K562 (cell line): ENCODE data around the gene RNASE4. TPM values are rescaled to one million over a fixed set of nuclear protein-coding genes. Genes with fewer than 3 reads are reported as not detected.

ENCODE experiments used
- BDP1 ChIP-seq: IDR thresholded peaks from 3 replicates; pipeline ENCODE4 v1.6.1; 2011; ENCODE audit not compliant: insufficient read length, insufficient read depth
- DPF2 ChIP-seq: fragments of 450-650 bp; IDR thresholded peaks from 2 replicates; pipeline ENCODE4 v1.6.1; 2016
- ETV1 ChIP-seq: fragments of 450-650 bp; conservative IDR thresholded peaks from 2 replicates; pipeline ENCODE4 v1.6.1; 2016; ENCODE audit warnings: missing genetic modification characterization, control low read depth, low read depth, missing compliant biosample characterization
- ETV5 ChIP-seq: sonication (generic); formaldehyde crosslinking; IDR thresholded peaks from 2 replicates; pipeline ENCODE4 v1.4.0; 2020; ENCODE audit warnings: low read depth, mild to moderate bottlenecking, missing genetic modification reagents
- HDAC3 ChIP-seq: fragments of 450-650 bp; IDR thresholded peaks from 2 replicates; pipeline ENCODE4 v1.6.1; 2018; ENCODE audit warnings: borderline replicate concordance, mild to moderate bottlenecking, moderate library complexity; ENCODE audit not compliant: partially characterized antibody
- KDM2B ChIP-seq: fragments of 250-450 bp; sonication (Bioruptor Pico); IDR thresholded peaks from 2 replicates; pipeline ENCODE4 v1.8.0; 2021; ENCODE audit warnings: mild to moderate bottlenecking, moderate library complexity
- MAFG ChIP-seq: fragments of 450-650 bp; conservative IDR thresholded peaks from 2 replicates; pipeline ENCODE4 v1.6.1; 2016; ENCODE audit warnings: missing genetic modification characterization, missing compliant biosample characterization
- MYNN ChIP-seq, 2 experiments: sonication (generic); formaldehyde crosslinking in 1 of 2; IDR thresholded peaks; 2 replicates each; pipeline versions ENCODE4 v1.5.0 to v1.6.1; 2016 to 2020; ENCODE audit warnings: antibody characterized with exemption in 1 of 2, missing genetic modification reagents in 1 of 2
- RBM17 ChIP-seq: fragments of 200-400 bp; formaldehyde crosslinking; IDR thresholded peaks from 2 replicates; pipeline ENCODE4 v1.6.1; 2017; ENCODE audit warnings: low read depth, mild to moderate bottlenecking, low read length, borderline replicate concordance
- RCOR1 ChIP-seq, 2 experiments: IDR thresholded peaks; 2 replicates each; pipeline ENCODE4 v1.6.1; 2012; ENCODE audit warnings: low read depth in 2 of 2, low read length in 2 of 2, borderline replicate concordance in 1 of 2, improper control_type of control experiment in 1 of 2
- SAP30 ChIP-seq: fragments of 200-600 bp; sonication (generic); IDR thresholded peaks from 2 replicates; pipeline ENCODE4 v1.6.1; 2012; ENCODE audit warnings: borderline replicate concordance, low read depth, mild to moderate bottlenecking, moderate library complexity, low read length, control low read depth, inconsistent platforms; ENCODE audit not compliant: insufficient read depth, poor library complexity, severe bottlenecking
- SOX6 ChIP-seq: fragments of 450-650 bp; IDR thresholded peaks from 2 replicates; pipeline ENCODE4 v1.6.1; 2014; ENCODE audit warnings: mild to moderate bottlenecking
- TAL1 ChIP-seq: fragments of 450-650 bp; IDR thresholded peaks from 2 replicates; pipeline ENCODE4 v1.6.1; 2016; ENCODE audit warnings: mild to moderate bottlenecking
- TBL1XR1 ChIP-seq, 2 experiments: IDR thresholded peaks; 2 replicates each; pipeline ENCODE4 v1.6.1; 2012; ENCODE audit warnings: improper control_type of control experiment in 2 of 2, low read length in 2 of 2, mild to moderate bottlenecking in 1 of 2
- TOE1 ChIP-seq, 2 experiments: fragments of 450-650 bp in 1 of 2; sonication (generic) in 1 of 2; formaldehyde crosslinking in 1 of 2; IDR thresholded peaks; 2 replicates each; pipeline versions ENCODE4 v1.7.1 to v1.8.0; 2016 to 2022; ENCODE audit warnings: borderline replicate concordance in 2 of 2, mild to moderate bottlenecking in 2 of 2, antibody characterized with exemption in 1 of 2, inconsistent platforms in 1 of 2, low read depth in 1 of 2, missing genetic modification reagents in 1 of 2, moderate library complexity in 1 of 2
- XRCC3 ChIP-seq: fragments of 450-650 bp; IDR thresholded peaks from 2 replicates; pipeline ENCODE4 v1.6.1; 2017; ENCODE audit warnings: mild to moderate bottlenecking, moderate library complexity
- ZBTB1 ChIP-seq: sonication (generic); formaldehyde crosslinking; IDR thresholded peaks from 2 replicates; pipeline ENCODE4 v1.8.1; 2023; ENCODE audit warnings: missing genetic modification reagents, low read depth, mild to moderate bottlenecking, borderline replicate concordance
- ZNF23 ChIP-seq: fragments of 250-450 bp; sonication (Bioruptor Pico); IDR thresholded peaks from 2 replicates; pipeline ENCODE4 v1.4.0; 2020; ENCODE audit warnings: mild to moderate bottlenecking
- ZNF253 ChIP-seq: fragments of 250-450 bp; sonication (Bioruptor Pico); conservative IDR thresholded peaks from 2 replicates; pipeline ENCODE4 v1.6.1; 2021; ENCODE audit warnings: mild to moderate bottlenecking
- ZNF263 ChIP-seq: sonication (generic); formaldehyde crosslinking; IDR thresholded peaks from 2 replicates; pipeline ENCODE4 v1.8.0; 2022; ENCODE audit warnings: mild to moderate bottlenecking, missing genetic modification reagents, borderline replicate concordance
- ZSCAN29 ChIP-seq: fragments of 450-650 bp; IDR thresholded peaks from 2 replicates; pipeline ENCODE4 v1.6.1; 2017
- polyA plus RNA-seq, 8 experiments: library from polyadenylated mRNA; depleted of rRNA in 4 of 8; stranded (reverse) in 5 of 8; unstranded in 3 of 8; fragments of >200 nt; fragmentation: Nextera tagmentation in 2 of 8; fragmentation: Illumina TruSeq in 1 of 8; extraction: Ambion mirVana in 2 of 8; extraction: Trizol in 1 of 8; gene quantifications; 2 replicates each; pipeline versions ENCODE4 v1.2.1 to v1.2.3, GENCODE V29; 2011 to 2014; ENCODE audit warnings: inconsistent platforms in 1 of 8, missing spikeins in 1 of 8
- total RNA-seq, 7 experiments: library from RNA; depleted of rRNA in 6 of 7; stranded (reverse); fragments of >200 nt in 6 of 7; fragmentation: Illumina TruSeq in 2 of 7; extraction: Trizol in 2 of 7; gene quantifications; 2 replicates each; pipeline versions ENCODE4 v1.2.1 to v1.2.3, GENCODE V29; 2011 to 2021; ENCODE audit warnings: low replicate concordance in 1 of 7
- TF ChIP-seq, protein P1 (sequence below): fragments of 450-650 bp; IDR thresholded peaks from 2 replicates; pipeline ENCODE4 v1.6.1; 2017; ENCODE audit warnings: antibody characterized with exemption
- TF ChIP-seq, protein P2 (sequence below), 2 experiments: IDR thresholded peaks; 2 replicates each; pipeline ENCODE4 v1.6.1; 2011; ENCODE audit warnings: borderline replicate concordance in 1 of 2, control low read depth in 1 of 2, low read depth in 1 of 2, low read length in 1 of 2, mild to moderate bottlenecking in 1 of 2, mixed read lengths in 1 of 2, moderate library complexity in 1 of 2; ENCODE audit not compliant: insufficient read depth in 1 of 2, insufficient read length in 1 of 2, poor library complexity in 1 of 2, severe bottlenecking in 1 of 2; ENCODE audit errors: extremely low read depth in 1 of 2
- TF ChIP-seq, protein P3 (sequence below): fragments of 450-650 bp; IDR thresholded peaks from 2 replicates; pipeline ENCODE4 v1.6.1; 2016; ENCODE audit warnings: low read depth, mild to moderate bottlenecking, moderate library complexity

RNASE4 gene
- total and polyA plus RNA-seq, 9 of the 15 experiments (the other 6 are each of a cell fraction or from before 2014, with no cell fraction given) = 0.09 to 0.22 (median 0.13) TPM; not detected in 2

DNA sequence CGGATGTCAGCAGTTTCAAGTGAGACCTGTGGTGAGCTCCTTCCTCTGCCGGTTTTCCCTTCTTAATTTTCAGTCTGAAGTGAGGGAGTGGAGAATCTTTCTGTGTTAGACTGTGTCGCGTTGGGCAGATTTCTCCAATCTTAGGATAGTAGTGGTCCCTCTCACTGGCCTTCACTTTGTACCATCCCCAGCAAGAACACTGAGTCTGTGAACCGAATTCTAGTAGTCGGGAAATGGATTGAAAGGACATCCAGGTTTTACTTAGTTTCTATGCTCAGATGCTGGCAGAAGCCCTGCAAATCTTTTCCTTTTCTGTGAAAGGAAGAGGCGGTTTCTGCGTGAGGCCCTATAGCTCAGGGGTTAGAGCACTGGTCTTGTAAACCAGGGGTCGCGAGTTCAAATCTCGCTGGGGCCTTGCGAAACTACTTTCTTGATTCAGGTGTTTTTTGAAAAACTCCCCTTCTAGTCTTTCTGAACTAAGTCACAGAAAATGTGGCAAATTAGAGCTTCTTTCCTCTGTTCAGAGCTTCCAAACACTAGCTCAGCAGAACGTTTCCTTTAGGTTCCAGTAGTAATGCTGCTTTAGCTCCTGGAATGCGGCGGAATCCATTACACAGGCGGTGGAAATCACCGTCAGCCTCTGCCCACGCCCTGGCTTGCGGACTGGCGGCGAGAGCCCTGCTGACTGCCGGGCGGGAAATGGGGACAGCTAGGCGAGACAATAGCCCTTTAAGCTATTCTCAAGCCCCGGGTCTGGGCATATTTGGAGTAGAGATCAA, 2.8 kb upstream of the RNASE4 start (continued):
- TF ChIP-seq SOX6 = peak; percentile 7; the same call in 1 of the 2 replicates
- no peak for TF ChIP-seq DPF2
- TF ChIP-seq RCOR1 (IDR thresholded peaks at IDR 0.05; ENCODE audit: borderline replicate concordance in 1 of 2, low read depth in 2 of 2, low read length in 2 of 2) = peak in 1 of 2 experiments; percentile 27; a peak in 1 of 4 replicates
- peak; percentile 40 for TF ChIP-seq TOE1 (IDR thresholded peaks at IDR 0.05; ENCODE audit: borderline replicate concordance)
- TF ChIP-seq TOE1 (CRISPR knock-in tag; IDR thresholded peaks at IDR 0.05; ENCODE audit: borderline replicate concordance, low read depth) = no peak
- TF ChIP-seq BDP1 = peak; percentile 59
- no peak for TF ChIP-seq ZBTB1
- TF ChIP-seq, protein P1, sequence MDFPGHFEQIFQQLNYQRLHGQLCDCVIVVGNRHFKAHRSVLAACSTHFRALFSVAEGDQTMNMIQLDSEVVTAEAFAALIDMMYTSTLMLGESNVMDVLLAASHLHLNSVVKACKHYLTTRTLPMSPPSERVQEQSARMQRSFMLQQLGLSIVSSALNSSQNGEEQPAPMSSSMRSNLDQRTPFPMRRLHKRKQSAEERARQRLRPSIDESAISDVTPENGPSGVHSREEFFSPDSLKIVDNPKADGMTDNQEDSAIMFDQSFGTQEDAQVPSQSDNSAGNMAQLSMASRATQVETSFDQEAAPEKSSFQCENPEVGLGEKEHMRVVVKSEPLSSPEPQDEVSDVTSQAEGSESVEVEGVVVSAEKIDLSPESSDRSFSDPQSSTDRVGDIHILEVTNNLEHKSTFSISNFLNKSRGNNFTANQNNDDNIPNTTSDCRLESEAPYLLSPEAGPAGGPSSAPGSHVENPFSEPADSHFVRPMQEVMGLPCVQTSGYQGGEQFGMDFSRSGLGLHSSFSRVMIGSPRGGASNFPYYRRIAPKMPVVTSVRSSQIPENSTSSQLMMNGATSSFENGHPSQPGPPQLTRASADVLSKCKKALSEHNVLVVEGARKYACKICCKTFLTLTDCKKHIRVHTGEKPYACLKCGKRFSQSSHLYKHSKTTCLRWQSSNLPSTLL = peak; percentile 50; the same call in 1 of the 2 replicates
- no peak for TF ChIP-seq XRCC3
- peak; percentile 93 for TF ChIP-seq MAFG
- no peak for TF ChIP-seq ZNF253 (CRISPR knock-in tag)
- TF ChIP-seq TAL1 = no peak
- no peak for TF ChIP-seq MYNN (IDR thresholded peaks at IDR 0.05)
- TF ChIP-seq MYNN (CRISPR knock-in tag; IDR thresholded peaks at IDR 0.05) = no peak
- TF ChIP-seq TBL1XR1 (IDR thresholded peaks at IDR 0.05; ENCODE audit: low read length in 2 of 2) = peak; percentile 29 to 86; a peak in 1 of 4 replicates
- TF ChIP-seq, protein P2, sequence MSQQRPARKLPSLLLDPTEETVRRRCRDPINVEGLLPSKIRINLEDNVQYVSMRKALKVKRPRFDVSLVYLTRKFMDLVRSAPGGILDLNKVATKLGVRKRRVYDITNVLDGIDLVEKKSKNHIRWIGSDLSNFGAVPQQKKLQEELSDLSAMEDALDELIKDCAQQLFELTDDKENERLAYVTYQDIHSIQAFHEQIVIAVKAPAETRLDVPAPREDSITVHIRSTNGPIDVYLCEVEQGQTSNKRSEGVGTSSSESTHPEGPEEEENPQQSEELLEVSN (IDR thresholded peaks at IDR 0.05; ENCODE audit: borderline replicate concordance in 1 of 2, extremely low read depth in 1 of 2, insufficient read depth in 1 of 2, insufficient read length in 1 of 2, low read depth in 1 of 2, low read length in 1 of 2, poor library complexity in 1 of 2, severe bottlenecking in 1 of 2) = peak in 1 of 2 experiments; percentile 31
- no peak for TF ChIP-seq ZNF263 (CRISPR knock-in tag)
- 0 out of 2 replicates have a peak, but pooled peaks have one; percentile 27 for TF ChIP-seq ETV1
- TF ChIP-seq ETV5 = 0 out of 2 replicates have a peak, but pooled peaks have one; percentile 18
- TF ChIP-seq SAP30 = no peak
- no peak for TF ChIP-seq HDAC3
- TF ChIP-seq, protein P3, sequence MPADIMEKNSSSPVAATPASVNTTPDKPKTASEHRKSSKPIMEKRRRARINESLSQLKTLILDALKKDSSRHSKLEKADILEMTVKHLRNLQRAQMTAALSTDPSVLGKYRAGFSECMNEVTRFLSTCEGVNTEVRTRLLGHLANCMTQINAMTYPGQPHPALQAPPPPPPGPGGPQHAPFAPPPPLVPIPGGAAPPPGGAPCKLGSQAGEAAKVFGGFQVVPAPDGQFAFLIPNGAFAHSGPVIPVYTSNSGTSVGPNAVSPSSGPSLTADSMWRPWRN = peak; percentile 14; the same call in 1 of the 2 replicates
- TF ChIP-seq ZSCAN29 = peak; percentile 15; the same call in 1 of the 2 replicates
- TF ChIP-seq KDM2B (CRISPR knock-in tag) = no peak
- TF ChIP-seq RBM17 = no peak
- no peak for TF ChIP-seq ZNF23 (CRISPR knock-in tag)
